AG04450 (cell line): ENCODE results near the gene POLR1A. TPM values are rescaled to one million over a fixed set of nuclear protein-coding genes. Genes with fewer than 3 reads are reported as not detected.

Source experiments
- CTCF ChIA-PET: fragments of 300-600, 350-600 bp; formaldehyde crosslinking; extraction: SDS; loops from one replicate; lab custom pipeline; 2022; ENCODE audit warnings: antibody characterized with exemption, inconsistent platforms; lab: Charles Lee
- POLR2A ChIA-PET: fragments of 350-600 bp; formaldehyde crosslinking; extraction: SDS; loops from one replicate; lab custom pipeline; 2021; ENCODE audit warnings: antibody characterized with exemption, inconsistent platforms; lab: Yijun Ruan, JAX
- DNase-seq: peaks from one replicate; pipeline ENCODE4 v3.0.0-alpha.2; 2011; ENCODE audit warnings: low read depth, low spot score
- H3K27ac ChIP-seq: one replicate; pipeline ENCODE4 v1.5.1; 2012; ENCODE audit warnings: low read depth, low read length, control low read depth
- H3K27me3 ChIP-seq: one replicate; pipeline ENCODE4 v1.6.0; 2012; ENCODE audit warnings: low read length; ENCODE audit not compliant: control insufficient read depth, insufficient read depth
- H3K4me3 ChIP-seq: 2 replicates; pipeline ENCODE4 v1.5.1; 2011; ENCODE audit warnings: mild to moderate bottlenecking, low read depth, low read length, control low read depth
- H3K9me3 ChIP-seq: 2 replicates; pipeline ENCODE4 v1.5.1; 2012; ENCODE audit warnings: low read length; ENCODE audit not compliant: control insufficient read depth, insufficient read depth
- CTCF ChIP-seq: IDR thresholded peaks from 2 replicates; pipeline ENCODE4 v1.5.1; 2011; ENCODE audit warnings: low read depth, low read length, control low read depth, inconsistent platforms
- polyA plus RNA-seq: library from polyadenylated mRNA; depleted of rRNA; stranded (reverse); fragments of >200 nt; gene quantifications from 2 replicates; pipeline ENCODE4 v1.2.3, GENCODE V29; 2011

The POLR1A gene
- polyA plus RNA-seq, 1 experiment = 11.1 TPM

- ChIA-PET CTCF (interaction anchor here (0.9 kb wide), 1 partner anchor 11 kb away, joined by 3 read pairs; no protein-coding TSS in a partner anchor), POLR2A (interaction anchor here (0.5 kb wide), 1 partner anchor 45 kb away, joined by 3 read pairs; no protein-coding TSS in a partner anchor)
- TF ChIP-seq CTCF = no peak
These were observed 33.3 kb upstream of the POLR1A start for GRCh38 chr2:86138736-86139625.

GRCh38 chr2:86136141-86136540 lies 30.5 kb upstream of the POLR1A start:
- no peak overlapping the region for H3K27ac ChIP-seq
- no peak for TF ChIP-seq CTCF
- no peaks in the 10 kb centered on the region for H3K9me3 ChIP-seq
- CTCF ChIA-PET = no interaction called here
- DNase-seq = no peak
- no peaks in the 10 kb centered on the region for H3K27me3 ChIP-seq
- POLR2A ChIA-PET = no interaction called here
- no peak overlapping the region for H3K4me3 ChIP-seq

More at GRCh38 chr2:86138736-86139625, 33.3 kb upstream of the POLR1A start:
- no peaks in the 10 kb centered on the region for H3K27me3 ChIP-seq
- no peaks in the 10 kb centered on the region for H3K9me3 ChIP-seq
- H3K4me3 ChIP-seq = no peak overlapping the region
- H3K27ac ChIP-seq = no peak overlapping the region
- no peak for DNase-seq

- no peak for TF ChIP-seq CTCF
- DNase-seq = no peak
- Histone ChIP-seq H3K4me3 (no peak overlapping the region), H3K27ac (no peak overlapping the region), H3K27me3 (no peaks in the 10 kb centered on the region), H3K9me3 (no peaks in the 10 kb centered on the region)
- CTCF ChIA-PET = no interaction called here
- POLR2A ChIA-PET = no interaction called here
These were observed 30.0 kb upstream of the POLR1A start for GRCh38 chr2:86135653-86136052.

- no peaks in the 10 kb centered on the region for H3K27me3 ChIP-seq
- H3K4me3 ChIP-seq = no peak overlapping the region
- no peak overlapping the region for H3K27ac ChIP-seq
- ChIA-PET POLR2A (interaction anchor here (1.6 kb wide), 1 partner anchor 29 kb away, joined by 3 read pairs; the partner anchor contains the start of genes POLR1A and PTCD3), CTCF (no interaction called here)
- no peak for DNase-seq
- TF ChIP-seq CTCF = no peak
- no peaks in the 10 kb centered on the region for H3K9me3 ChIP-seq
These were observed 29.0 kb upstream of the POLR1A start for GRCh38 chr2:86134709-86135108.

- POLR2A ChIA-PET = no interaction called here
- CTCF ChIA-PET = no interaction called here
These were observed 19.0 kb upstream of the POLR1A start for GRCh38 chr2:86124683-86125082.

More at GRCh38 chr2:86124683-86125082, 19.0 kb upstream of the POLR1A start:
- no peak for TF ChIP-seq CTCF
- Histone ChIP-seq H3K27me3 (no peaks in the 10 kb centered on the region), H3K4me3 (no peak overlapping the region), H3K27ac (no peak overlapping the region), H3K9me3 (no peaks in the 10 kb centered on the region)
- DNase-seq = no peak
